PC-9 (cell line): ENCODE data around the gene DDX17. TPM values are rescaled to one million over a fixed set of nuclear protein-coding genes. Genes with fewer than 3 reads are reported as not detected.
A peak's percentile ranks its signal among the peaks of the same experiment; 100 is the strongest.

Experiments
- BruUV-seq: library from RNA; stranded (reverse); fragments of 400-500 nt; replicated peaks from 2 replicates; lab custom pipeline; 2021; lab: Mats Ljungman, UMichigan
- CTCF ChIA-PET: fragments of 300-600 bp; sonication (Branson Sonifier 250); formaldehyde crosslinking; loops from one replicate; lab custom pipeline; 2022; ENCODE audit warnings: antibody characterized with exemption; lab: Charles Lee
- POLR2A ChIA-PET: fragments of 300-600 bp; sonication (Branson Sonifier 250); formaldehyde crosslinking; loops from one replicate; lab custom pipeline; 2022; ENCODE audit warnings: antibody characterized with exemption; ENCODE audit not compliant: unreplicated experiment; lab: Charles Lee
- DNase-seq, 2 experiments: peaks; one replicate each; pipeline versions ENCODE4 v3.0.0 to v3.0.0-alpha.2; 2015 to 2022; ENCODE audit warnings: mixed read lengths in 1 of 2
- H2AFZ ChIP-seq: fragments of 200-600 bp; sonication (generic); 2 replicates; pipeline ENCODE4 v1.8.1; 2017; ENCODE audit warnings: antibody characterized with exemption
- H3F3A ChIP-seq: fragments of 200-600 bp; sonication (generic); 2 replicates; pipeline ENCODE4 v1.8.1; 2017; ENCODE audit warnings: antibody characterized with exemption, mild to moderate bottlenecking, low read depth; ENCODE audit not compliant: insufficient read depth
- H3K27ac ChIP-seq: fragments of 200-600 bp; sonication (generic); 2 replicates; pipeline ENCODE4 v1.6.1; 2016; ENCODE audit warnings: mixed run types
- H3K27me3 ChIP-seq: fragments of 200-600 bp; sonication (generic); 2 replicates; pipeline ENCODE4 v1.6.1; 2016; ENCODE audit warnings: low read depth, mixed run types; ENCODE audit not compliant: insufficient read depth
- H3K36me3 ChIP-seq: fragments of 200-600 bp; sonication (generic); 2 replicates; pipeline ENCODE4 v1.6.1; 2016; ENCODE audit warnings: low read depth, mixed run types
- H3K4me1 ChIP-seq: fragments of 200-600 bp; sonication (generic); replicated peaks from 2 replicates; pipeline ENCODE4 v1.6.1; 2016; ENCODE audit warnings: mixed run types; ENCODE audit not compliant: insufficient read depth
- H3K4me2 ChIP-seq: fragments of 200-600 bp; sonication (generic); 2 replicates; pipeline ENCODE4 v1.6.1; 2017; ENCODE audit warnings: mixed run types
- H3K4me3 ChIP-seq: fragments of 200-600 bp; sonication (generic); 2 replicates; pipeline ENCODE4 v1.6.1; 2016; ENCODE audit warnings: mixed run types
- H3K79me2 ChIP-seq: fragments of 200-600 bp; sonication (generic); 2 replicates; pipeline ENCODE4 v1.6.1; 2017; ENCODE audit warnings: low read depth, mixed run types
- H3K9me2 ChIP-seq: fragments of 200-600 bp; sonication (generic); 2 replicates; pipeline ENCODE4 v1.8.1; 2017; ENCODE audit warnings: mild to moderate bottlenecking; ENCODE audit not compliant: insufficient read depth
- H3K9me3 ChIP-seq: fragments of 200-600 bp; sonication (generic); 2 replicates; pipeline ENCODE4 v1.8.1; 2016; ENCODE audit warnings: low read depth; ENCODE audit not compliant: insufficient read depth
- H4K20me1 ChIP-seq: fragments of 200-600 bp; sonication (generic); 2 replicates; pipeline ENCODE4 v1.8.1; 2017; ENCODE audit not compliant: insufficient read depth
- CTCF ChIP-seq: fragments of 200-600 bp; sonication (generic); conservative IDR thresholded peaks from 2 replicates; pipeline ENCODE4 v1.6.1; 2017; ENCODE audit warnings: mixed run types, antibody characterized with exemption, mild to moderate bottlenecking, moderate library complexity
- EZH2 ChIP-seq: fragments of 200-600 bp; sonication (generic); IDR thresholded peaks from 2 replicates; pipeline ENCODE4 v1.8.0; 2017; ENCODE audit warnings: antibody characterized with exemption, low read depth
- intact Hi-C: fragments of 100-400 bp; cut with micrococcal nuclease; formaldehyde crosslinking; loops from one replicate; pipeline ENCODE4 v1.10.0; 2022; ENCODE audit not compliant: unreplicated experiment
- total RNA-seq: library from RNA; stranded (reverse); gene quantifications from 2 replicates; pipeline ENCODE4 v1.2.3, GENCODE V29; 2021

The DDX17 gene
- total RNA-seq, 1 experiment from 2014 or later: 511 TPM

GRCh38 chr22:38549101-38549894 is 43.2 kb upstream of the DDX17 start:
- Histone ChIP-seq H3K9me2 (no peaks in the 10 kb centered on the region), H3K27ac (peak overlapping the region; percentile 75), H3K4me1 (peaks cover 35% of the 10 kb centered on the region), H3K4me2 (peak overlapping the region; percentile 58), H3K9me3 (peaks cover 7% of the 10 kb centered on the region; the same call in 1 of the 2 replicates), H3K79me2 (no peaks in the 10 kb centered on the region), H3F3A (peaks cover 29% of the 10 kb centered on the region), H3K36me3 (no peaks in the 10 kb centered on the region), H3K27me3 (no peaks in the 10 kb centered on the region), H3K4me3 (peak overlapping the region; percentile 10; the same call in 1 of the 2 replicates), H4K20me1 (no peaks in the 10 kb centered on the region), H2AFZ (no peak overlapping the region)
- CTCF ChIA-PET: no interaction called here
- intact Hi-C loops: loop anchor here (2.0 kb wide), 1 partner anchor 42 kb away; the partner anchor contains the start of gene DDX17
- DNase-seq: peak; percentile 61 to 98
- TF ChIP-seq EZH2: no peak
- no peak for TF ChIP-seq CTCF
- POLR2A ChIA-PET: no interaction called here
- BruUV-seq: no TSS peak

GRCh38 chr22:38540701-38541100 is 34.6 kb upstream of the DDX17 start:
- Histone ChIP-seq H3K4me3 (no peak overlapping the region), H3K4me1 (no peaks in the 10 kb centered on the region), H3K9me3 (peaks cover 29% of the 10 kb centered on the region), H3K4me2 (no peak overlapping the region), H3K27ac (no peak overlapping the region), H3K36me3 (no peaks in the 10 kb centered on the region), H3K9me2 (no peaks in the 10 kb centered on the region), H4K20me1 (no peaks in the 10 kb centered on the region), H3K79me2 (no peaks in the 10 kb centered on the region), H3K27me3 (no peaks in the 10 kb centered on the region), H3F3A (no peaks in the 10 kb centered on the region), H2AFZ (no peak overlapping the region)
- POLR2A ChIA-PET: no interaction called here
- intact Hi-C loops: no loop called here
- no peak for DNase-seq
- TF ChIP-seq CTCF (no peak), EZH2 (no peak)
- CTCF ChIA-PET: interaction anchor here (0.6 kb wide), 1 partner anchor 1081 kb away, joined by 5 read pairs; no protein-coding TSS in a partner anchor
- no TSS peak for BruUV-seq

- no peak overlapping the region for H3K4me2 ChIP-seq
These were observed 25.3 kb upstream of the DDX17 start for GRCh38 chr22:38531251-38531938.

More at GRCh38 chr22:38531251-38531938, 25.3 kb upstream of the DDX17 start:
- Histone ChIP-seq H3K9me2 (no peaks in the 10 kb centered on the region), H3K4me3 (no peak overlapping the region), H2AFZ (0 out of 2 replicates have a peak overlapping the region, but pooled peaks have one; percentile 18), H3K27ac (no peak overlapping the region), H3K79me2 (no peaks in the 10 kb centered on the region), H4K20me1 (no peaks in the 10 kb centered on the region), H3F3A (no peaks in the 10 kb centered on the region), H3K9me3 (no peaks in the 10 kb centered on the region), H3K4me1 (no peaks in the 10 kb centered on the region), H3K27me3 (no peaks in the 10 kb centered on the region), H3K36me3 (no peaks in the 10 kb centered on the region)
- no TSS peak for BruUV-seq
- intact Hi-C loops: no loop called here
- no peak for TF ChIP-seq EZH2
- no peak for TF ChIP-seq CTCF
- DNase-seq: no peak
- ChIA-PET CTCF (no interaction called here), POLR2A (no interaction called here)
